ENCODE measurements around the gene RALGPS2. TPM values are rescaled to one million over a fixed set of nuclear protein-coding genes. Genes with fewer than 3 reads are reported as not detected.

Gene RALGPS2
- total RNA-seq, 1 experiment from 2014 or later = 38.0 TPM

GRCh38 chr1:178862864-178863263, 137.8 kb downstream of the RALGPS2 start (continued):
- no peak for TF ChIP-seq E2F5 (CRISPR knock-in tag; IDR thresholded peaks at IDR 0.05)
- no peak for TF ChIP-seq MXD4 (CRISPR knock-in tag; IDR thresholded peaks at IDR 0.05; ENCODE audit: borderline replicate concordance)
- no peak for TF ChIP-seq SP1 (CRISPR knock-in tag; conservative IDR thresholded peaks at IDR 0.05)
- TF ChIP-seq ZNF671 (CRISPR knock-in tag; IDR thresholded peaks at IDR 0.05) = no peak
- no peak for TF ChIP-seq PREB (CRISPR knock-in tag; IDR thresholded peaks at IDR 0.05; ENCODE audit: borderline replicate concordance)

GRCh38 chr1:178864326-178864725, 139.3 kb downstream of the RALGPS2 start:
- no peaks in the 10 kb centered on the region for H3K27me3 Mint-ChIP-seq (ENCODE audit: low read depth)
- H3K4me1 Mint-ChIP-seq = peaks cover 10% of the 10 kb centered on the region
- CTCF ChIA-PET = no interaction called here
- POLR2A ChIA-PET = no interaction called here
- ATAC-seq (no peak), DNase-seq (ENCODE audit: low spot score) (no peak)
- TF ChIP-seq ZNF281 (CRISPR knock-in tag; IDR thresholded peaks at IDR 0.05) (no peak), ZNF138 (CRISPR knock-in tag; conservative IDR thresholded peaks at IDR 0.05) (no peak), KAT7 (CRISPR knock-in tag; IDR thresholded peaks at IDR 0.05; ENCODE audit: borderline replicate concordance) (no peak), CDX4 (CRISPR knock-in tag; IDR thresholded peaks at IDR 0.05; ENCODE audit: borderline replicate concordance) (no peak), NFYB (CRISPR knock-in tag; conservative IDR thresholded peaks at IDR 0.05; ENCODE audit: low read depth) (no peak), JUN (CRISPR knock-in tag; IDR thresholded peaks at IDR 0.05) (no peak), ZNF219 (CRISPR knock-in tag; IDR thresholded peaks at IDR 0.05; ENCODE audit: borderline replicate concordance) (no peak), MLX (CRISPR knock-in tag; IDR thresholded peaks at IDR 0.05) (no peak), ZBTB21 (CRISPR knock-in tag; IDR thresholded peaks at IDR 0.05; ENCODE audit: borderline replicate concordance) (no peak), SMAD3 (CRISPR knock-in tag; IDR thresholded peaks at IDR 0.05; ENCODE audit: borderline replicate concordance) (no peak), CBFB (CRISPR knock-in tag; IDR thresholded peaks at IDR 0.05; ENCODE audit: low read depth) (no peak), ARID4B (CRISPR knock-in tag; IDR thresholded peaks at IDR 0.05; ENCODE audit: borderline replicate concordance) (no peak), OVOL2 (CRISPR knock-in tag; IDR thresholded peaks at IDR 0.05; ENCODE audit: borderline replicate concordance) (no peak), ATF6 (CRISPR knock-in tag; IDR thresholded peaks at IDR 0.05) (no peak), ATF1 (CRISPR knock-in tag; IDR thresholded peaks at IDR 0.05) (no peak)
- H3K9me3 Mint-ChIP-seq = no peaks in the 10 kb centered on the region
- H3K27ac Mint-ChIP-seq = no peak overlapping the region
- H3K4me3 Mint-ChIP-seq = no peak overlapping the region
- H3K36me3 Mint-ChIP-seq = no peaks in the 10 kb centered on the region

Data from WTC11 (cell line).